AG20443 (cell line): ENCODE measurements around the gene ADAMTS17.

ENCODE experiments used
- DNase-seq: peaks from one replicate; pipeline ENCODE4 v3.0.0; 2012; ENCODE audit warnings: low spot score, mixed read lengths

Gene ADAMTS17

GRCh38 chr15:100341750-100342560, at the start of gene ADAMTS17:
Gene ADAMTS17 (minus strand): TSS chr15:100341975. CDS start chr15:100341899, 76 bp downstream.
- DNase-seq, result peak; percentile 88

- DNase-seq, result no peak
Measured at GRCh38 chr15:100385300-100386050, 43.7 kb upstream of the ADAMTS17 start.

- no peak for DNase-seq
Measured at GRCh38 chr15:100384108-100384410, 42.3 kb upstream of the ADAMTS17 start.

- DNase-seq, result no peak
Measured at GRCh38 chr15:100383302-100384107, 41.7 kb upstream of the ADAMTS17 start.

GRCh38 chr15:100373942-100374341, 32.2 kb upstream of the ADAMTS17 start:
- DNase-seq, result no peak

GRCh38 chr15:100373120-100373896, 31.5 kb upstream of the ADAMTS17 start:
- no peak for DNase-seq

GRCh38 chr15:100372739-100373119, 31.0 kb upstream of the ADAMTS17 start:
- no peak for DNase-seq

- no peak for DNase-seq
Measured at GRCh38 chr15:100355342-100355741, 13.6 kb upstream of the ADAMTS17 start.

GRCh38 chr15:100353449-100353848, 11.7 kb upstream of the ADAMTS17 start:
- DNase-seq, result no peak

- DNase-seq, result no peak
Measured at GRCh38 chr15:100350434-100351226, 8.9 kb upstream of the ADAMTS17 start.

GRCh38 chr15:100349696-100350433, 8.1 kb upstream of the ADAMTS17 start:
- peak; percentile 94 for DNase-seq

GRCh38 chr15:100349321-100349695, 7.5 kb upstream of the ADAMTS17 start:
- no peak for DNase-seq

GRCh38 chr15:100348578-100348977, 6.8 kb upstream of the ADAMTS17 start:
- no peak for DNase-seq

GRCh38 chr15:100346866-100347512, 5.2 kb upstream of the ADAMTS17 start:
- DNase-seq, result no peak

- DNase-seq, result no peak
Measured at GRCh38 chr15:100345438-100345837, 3.7 kb upstream of the ADAMTS17 start.

GRCh38 chr15:100343251-100343650, 1.5 kb upstream of the ADAMTS17 start:
- DNase-seq, result no peak

GRCh38 chr15:100341239-100341749, 481 bp downstream of the ADAMTS17 start:
- no peak for DNase-seq

- DNase-seq, result no peak
Measured at GRCh38 chr15:100340721-100341238, 995 bp downstream of the ADAMTS17 start.

- no peak for DNase-seq
Measured at GRCh38 chr15:100339999-100340398, 1.8 kb downstream of the ADAMTS17 start.
